Dedifferentiated amniotic fluid mesenchymal stem cell (primary cell): ENCODE data around the gene GRHL1.

ENCODE experiments used
- DNase-seq: peaks from one replicate; pipeline ENCODE4 v3.0.0-alpha.2; 2016; ENCODE audit errors: extremely low spot score

GRHL1 gene

GRCh38 chr2:9971890-9972289 lies 20.4 kb downstream of the GRHL1 start:
- DNase-seq = no peak

GRCh38 chr2:9972621-9973479 lies 21.4 kb downstream of the GRHL1 start:
- no peak for DNase-seq

GRCh38 chr2:9973690-9974089 lies 22.2 kb downstream of the GRHL1 start:
- DNase-seq = no peak

GRCh38 chr2:9974343-9974742 lies 22.9 kb downstream of the GRHL1 start:
- no peak for DNase-seq

GRCh38 chr2:9975328-9975727 lies 23.8 kb downstream of the GRHL1 start:
- no peak for DNase-seq

GRCh38 chr2:9975805-9976447 lies 24.4 kb downstream of the GRHL1 start:
- DNase-seq = peak; percentile 81

- no peak for DNase-seq
Measured at GRCh38 chr2:9979977-9980376, 28.5 kb downstream of the GRHL1 start.

GRCh38 chr2:9980520-9980919 lies 29.0 kb downstream of the GRHL1 start:
- DNase-seq = no peak

- DNase-seq = no peak
Measured at GRCh38 chr2:9981655-9982054, 30.2 kb downstream of the GRHL1 start.

- peak; percentile 59 for DNase-seq
Measured at GRCh38 chr2:9982248-9982647, 30.8 kb downstream of the GRHL1 start.

- no peak for DNase-seq
Measured at GRCh38 chr2:9982891-9983290, 31.4 kb downstream of the GRHL1 start.

GRCh38 chr2:9983401-9984216 lies 32.1 kb downstream of the GRHL1 start:
- no peak for DNase-seq

GRCh38 chr2:9984217-9984739 lies 32.8 kb downstream of the GRHL1 start:
- DNase-seq = peak; percentile 64

GRCh38 chr2:9984871-9985480 lies 33.5 kb downstream of the GRHL1 start:
- DNase-seq = peak; percentile 40

- no peak for DNase-seq
Measured at GRCh38 chr2:9985531-9986328, 34.2 kb downstream of the GRHL1 start.

GRCh38 chr2:9988320-9988719 lies 36.8 kb downstream of the GRHL1 start:
- DNase-seq = no peak

- DNase-seq = no peak
Measured at GRCh38 chr2:9990736-9991135, 39.2 kb downstream of the GRHL1 start.

- DNase-seq = no peak
Measured at GRCh38 chr2:9991221-9991620, 39.7 kb downstream of the GRHL1 start.

- no peak for DNase-seq
Measured at GRCh38 chr2:9991829-9992273, 40.4 kb downstream of the GRHL1 start.

- no peak for DNase-seq
Measured at GRCh38 chr2:9992427-9993187, 41.1 kb downstream of the GRHL1 start.
